GM23338 (cell line): ENCODE data around the gene FOXN4. TPM values are rescaled to one million over a fixed set of nuclear protein-coding genes. Genes with fewer than 3 reads are reported as not detected.

ENCODE experiments used
- ATAC-seq: fragments of 200-7000 bp; cut with Tn5 transposase; 3 replicates; pipeline ENCODE4 v1.9.1; 2020
- DNase-seq: peaks from one replicate; pipeline ENCODE4 v3.0.0-alpha.2; 2015; ENCODE audit warnings: low spot score
- H2AFZ ChIP-seq: fragments of 200-600 bp; sonication (generic); 2 replicates; pipeline ENCODE4 v1.8.0; 2016; ENCODE audit warnings: antibody characterized with exemption, mild to moderate bottlenecking, moderate library complexity
- H3F3A ChIP-seq: fragments of 200-600 bp; sonication (generic); replicated peaks from 2 replicates; pipeline ENCODE4 v1.8.0; 2017; ENCODE audit warnings: antibody characterized with exemption, mixed run types, low read depth
- H3K27ac ChIP-seq: fragments of 200-600 bp; sonication (generic); 2 replicates; pipeline ENCODE4 v1.6.1; 2016; ENCODE audit warnings: low read depth
- H3K27me3 ChIP-seq: fragments of 200-600 bp; sonication (generic); 2 replicates; pipeline ENCODE4 v1.8.0; 2016; ENCODE audit warnings: mild to moderate bottlenecking, mixed run types, moderate library complexity; ENCODE audit not compliant: insufficient read depth
- H3K36me3 ChIP-seq: fragments of 200-600 bp; sonication (generic); 2 replicates; pipeline ENCODE4 v1.8.0; 2016; ENCODE audit warnings: mild to moderate bottlenecking; ENCODE audit not compliant: insufficient read depth
- H3K4me1 ChIP-seq: fragments of 200-600 bp; sonication (generic); 2 replicates; pipeline ENCODE4 v1.8.0; 2016; ENCODE audit warnings: mild to moderate bottlenecking, moderate library complexity; ENCODE audit not compliant: insufficient read depth
- H3K4me2 ChIP-seq: fragments of 200-600 bp; sonication (generic); 2 replicates; pipeline ENCODE4 v1.7.1; 2017; ENCODE audit warnings: mixed run types
- H3K4me3 ChIP-seq: fragments of 200-600 bp; sonication (generic); 2 replicates; pipeline ENCODE4 v1.6.1; 2016; ENCODE audit warnings: mixed run types
- H3K79me2 ChIP-seq: fragments of 200-600 bp; sonication (generic); replicated peaks from 2 replicates; pipeline ENCODE4 v1.8.0; 2017; ENCODE audit warnings: mild to moderate bottlenecking; ENCODE audit not compliant: insufficient read depth
- H3K9me2 ChIP-seq: fragments of 200-600 bp; sonication (generic); 2 replicates; pipeline ENCODE4 v1.8.0; 2017; ENCODE audit not compliant: insufficient read depth
- H4K20me1 ChIP-seq: fragments of 200-600 bp; sonication (generic); replicated peaks from 2 replicates; pipeline ENCODE4 v1.8.0; 2017; ENCODE audit warnings: mild to moderate bottlenecking; ENCODE audit not compliant: insufficient read depth
- H3K27ac Mint-ChIP-seq: 2 replicates; pipeline ENCODE4 v1.8.0; 2020; ENCODE audit warnings: inconsistent platforms, mild to moderate bottlenecking, moderate library complexity, mixed read lengths
- H3K27me3 Mint-ChIP-seq: 3 replicates; pipeline ENCODE4 v1.8.0; 2022; ENCODE audit warnings: low read depth, mild to moderate bottlenecking, moderate library complexity, mixed read lengths, inconsistent platforms; ENCODE audit not compliant: insufficient read depth, poor library complexity
- H3K36me3 Mint-ChIP-seq: 3 replicates; pipeline ENCODE4 v1.8.0; 2021; ENCODE audit warnings: low read depth, mild to moderate bottlenecking, inconsistent platforms, moderate library complexity, mixed read lengths
- H3K4me1 Mint-ChIP-seq: 3 replicates; pipeline ENCODE4 v1.8.0; 2020; ENCODE audit warnings: mild to moderate bottlenecking, inconsistent platforms, mixed read lengths
- H3K4me3 Mint-ChIP-seq: 3 replicates; pipeline ENCODE4 v1.8.0; 2021; ENCODE audit warnings: moderate library complexity, mild to moderate bottlenecking, inconsistent platforms, mixed read lengths
- H3K9me3 Mint-ChIP-seq: 3 replicates; pipeline ENCODE4 v1.8.0; 2020; ENCODE audit warnings: moderate library complexity, mild to moderate bottlenecking, inconsistent platforms, mixed read lengths
- EZH2phosphoT487 ChIP-seq: fragments of 200-600 bp; sonication (generic); IDR thresholded peaks from one replicate; pipeline ENCODE4 v1.8.1; 2018; ENCODE audit warnings: antibody characterized with exemption; ENCODE audit not compliant: unreplicated experiment
- POLR2AphosphoS5 ChIP-seq: IDR thresholded peaks from 2 replicates; pipeline ENCODE4 v1.6.1; 2016; ENCODE audit warnings: antibody characterized with exemption, low read depth
- REST ChIP-seq: IDR thresholded peaks from one replicate; pipeline ENCODE4 v1.6.1; 2018; ENCODE audit warnings: antibody characterized with exemption; ENCODE audit not compliant: unreplicated experiment
- polyA plus RNA-seq: library from polyadenylated mRNA; unstranded; fragments of >200 nt; fragmentation: Nextera tagmentation; extraction: Ambion mirVana; gene quantifications from 2 replicates; pipeline ENCODE4 v1.2.1, GENCODE V29; 2016
- total RNA-seq: library from RNA; depleted of rRNA; stranded (reverse); fragments of >200 nt; shearing (Covaris generic); gene quantifications from 2 replicates; pipeline ENCODE4 v1.2.3, GENCODE V29; 2014
- TF ChIP-seq, protein P1 (sequence below), 2 experiments: fragments of 200-600 bp in 1 of 2; sonication (generic) in 1 of 2; conservative IDR thresholded peaks; 2 replicates each; pipeline versions ENCODE4 v1.5.1 to v1.6.1; 2016 to 2017; ENCODE audit warnings: antibody characterized with exemption in 2 of 2, low read depth in 2 of 2, mild to moderate bottlenecking in 2 of 2, moderate library complexity in 1 of 2

FOXN4 gene
- total and polyA plus RNA-seq, 2 experiments from 2014 or later, result 0.35 to 0.47 TPM

- no peak for TF ChIP-seq POLR2AphosphoS5
- no peak for TF ChIP-seq EZH2phosphoT487
- no peak for TF ChIP-seq REST
Observed at GRCh38 chr12:109256011-109256410, 53.1 kb downstream of the FOXN4 start (continued).

DNA sequence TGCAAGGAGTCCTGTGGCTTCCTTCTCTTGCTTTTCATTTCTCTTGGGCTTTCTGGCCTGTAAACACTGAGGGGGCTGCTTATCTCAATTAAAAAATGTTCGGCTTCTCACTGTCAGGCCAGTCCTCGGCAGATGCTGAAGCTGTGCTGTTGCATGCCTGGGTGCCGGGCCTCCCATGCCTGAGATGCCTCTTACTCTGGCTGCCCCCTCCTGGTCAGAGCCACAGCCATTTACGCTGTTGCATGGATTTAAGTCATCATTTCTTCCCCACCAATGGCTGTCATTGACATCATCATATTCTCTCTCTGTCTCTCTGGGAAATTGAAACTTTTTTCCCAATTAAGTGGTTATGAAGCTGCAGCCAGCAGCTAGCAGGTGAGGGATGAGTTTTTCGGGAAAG, 53.7 kb downstream of the FOXN4 start:
- Histone ChIP-seq H3K4me1 (no peaks in the 10 kb centered on the region), H3K9me2 (no peaks in the 10 kb centered on the region), H3K36me3 (no peaks in the 10 kb centered on the region), H2AFZ (no peak overlapping the region), H3F3A (no peaks in the 10 kb centered on the region), H4K20me1 (no peaks in the 10 kb centered on the region), H3K79me2 (no peaks in the 10 kb centered on the region), H3K4me2 (no peak overlapping the region), H3K27ac (no peak overlapping the region), H3K4me3 (no peak overlapping the region), H3K27me3 (no peaks in the 10 kb centered on the region)
- H3K27me3 Mint-ChIP-seq, result peaks cover 8% of the 10 kb centered on the region
- no peak overlapping the region for H3K4me3 Mint-ChIP-seq
- ATAC-seq (peak; percentile 86), DNase-seq (peak; percentile 70)
- peaks cover 12% of the 10 kb centered on the region for H3K9me3 Mint-ChIP-seq
- peaks cover 27% of the 10 kb centered on the region for H3K36me3 Mint-ChIP-seq
- no peak for TF ChIP-seq REST
- TF ChIP-seq, protein P1, sequence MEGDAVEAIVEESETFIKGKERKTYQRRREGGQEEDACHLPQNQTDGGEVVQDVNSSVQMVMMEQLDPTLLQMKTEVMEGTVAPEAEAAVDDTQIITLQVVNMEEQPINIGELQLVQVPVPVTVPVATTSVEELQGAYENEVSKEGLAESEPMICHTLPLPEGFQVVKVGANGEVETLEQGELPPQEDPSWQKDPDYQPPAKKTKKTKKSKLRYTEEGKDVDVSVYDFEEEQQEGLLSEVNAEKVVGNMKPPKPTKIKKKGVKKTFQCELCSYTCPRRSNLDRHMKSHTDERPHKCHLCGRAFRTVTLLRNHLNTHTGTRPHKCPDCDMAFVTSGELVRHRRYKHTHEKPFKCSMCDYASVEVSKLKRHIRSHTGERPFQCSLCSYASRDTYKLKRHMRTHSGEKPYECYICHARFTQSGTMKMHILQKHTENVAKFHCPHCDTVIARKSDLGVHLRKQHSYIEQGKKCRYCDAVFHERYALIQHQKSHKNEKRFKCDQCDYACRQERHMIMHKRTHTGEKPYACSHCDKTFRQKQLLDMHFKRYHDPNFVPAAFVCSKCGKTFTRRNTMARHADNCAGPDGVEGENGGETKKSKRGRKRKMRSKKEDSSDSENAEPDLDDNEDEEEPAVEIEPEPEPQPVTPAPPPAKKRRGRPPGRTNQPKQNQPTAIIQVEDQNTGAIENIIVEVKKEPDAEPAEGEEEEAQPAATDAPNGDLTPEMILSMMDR (conservative IDR thresholded peaks at IDR 0.05; ENCODE audit: low read depth in 2 of 2), result peak; percentile 43 to 72
- no peaks in the 10 kb centered on the region; the same call in 1 of the 3 replicates for H3K4me1 Mint-ChIP-seq
- H3K27ac Mint-ChIP-seq, result no peak overlapping the region
